NCI-H146 treated with DMSO at 0.1 percent for 48 hours (cell line): ENCODE results near the gene PCBP2.
"Not testable (repeated sequence)": the region's sequence is repeated elsewhere in the genome, so short reads cannot be mapped to it uniquely, and the experiment has no call there.

Source experiments
- DNase-seq: peaks from one replicate; lab custom pipeline; 2025; ENCODE audit not compliant: unreplicated experiment; lab: John Stamatoyannopoulos, UW

PCBP2 gene

GRCh38 chr12:53441040-53441833 lies 10.7 kb upstream of the PCBP2 start, which contains the start of gene PRR13:
Gene PRR13 (plus strand): TSS chr12:53441734. CDS start chr12:53442715, 981 bp downstream.
- DNase-seq = peak; percentile 99

DNA sequence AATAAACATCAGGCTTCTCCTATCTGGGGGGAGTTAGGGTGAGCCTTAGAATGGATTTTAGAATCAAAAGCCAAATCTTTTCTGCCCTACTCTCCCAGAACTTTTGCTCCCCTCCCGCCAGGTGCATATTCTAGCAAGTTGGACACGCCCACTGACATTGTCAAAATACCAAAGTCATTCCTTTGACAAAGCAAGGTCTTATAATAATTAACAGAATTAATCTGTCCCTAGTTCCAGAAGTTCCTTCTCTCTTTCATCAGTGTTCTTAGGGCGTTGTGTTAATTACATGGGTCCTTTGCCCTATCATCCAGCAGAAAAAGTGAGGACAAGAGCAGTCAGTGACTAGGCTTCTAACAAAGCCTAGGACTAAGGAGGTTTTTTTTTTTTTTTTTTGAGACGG lies 7.9 kb upstream of the PCBP2 start:
- DNase-seq = no peak

DNA sequence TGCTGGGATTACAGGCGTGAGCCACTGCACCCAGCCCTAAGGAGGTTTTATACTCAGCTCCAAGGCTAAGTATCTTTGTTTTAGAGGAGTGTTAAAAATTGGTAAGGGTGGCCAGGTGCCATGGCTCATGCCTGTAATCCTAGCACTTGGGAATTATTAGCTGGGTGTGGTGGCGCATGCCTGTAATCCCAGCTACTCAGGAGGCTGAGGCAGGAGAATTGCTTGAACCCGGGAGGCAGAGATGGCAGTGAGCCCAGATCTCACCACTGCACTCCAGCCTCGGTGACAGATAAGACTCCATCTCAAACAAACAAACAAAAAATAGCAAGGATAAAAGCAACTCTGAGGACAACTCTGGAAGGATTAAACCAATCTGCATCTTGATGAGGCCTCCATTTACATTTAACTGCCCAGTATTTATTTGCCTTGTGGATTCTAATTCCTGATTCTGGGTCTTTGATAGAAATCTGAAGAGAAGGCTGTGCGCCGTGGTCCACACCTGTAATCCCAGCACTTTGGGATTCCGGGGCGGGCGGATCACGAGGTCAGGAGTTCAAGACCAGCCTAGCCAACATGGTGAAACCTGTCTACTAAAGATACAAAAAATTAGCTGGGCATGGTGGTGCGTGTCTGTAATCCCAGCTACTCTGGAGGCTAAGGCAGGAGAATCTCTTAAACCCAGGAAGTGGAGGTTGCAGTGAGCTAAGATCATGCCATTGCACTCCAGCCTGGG lies 7.1 kb upstream of the PCBP2 start:
- DNase-seq = not testable (repeated sequence)

DNA sequence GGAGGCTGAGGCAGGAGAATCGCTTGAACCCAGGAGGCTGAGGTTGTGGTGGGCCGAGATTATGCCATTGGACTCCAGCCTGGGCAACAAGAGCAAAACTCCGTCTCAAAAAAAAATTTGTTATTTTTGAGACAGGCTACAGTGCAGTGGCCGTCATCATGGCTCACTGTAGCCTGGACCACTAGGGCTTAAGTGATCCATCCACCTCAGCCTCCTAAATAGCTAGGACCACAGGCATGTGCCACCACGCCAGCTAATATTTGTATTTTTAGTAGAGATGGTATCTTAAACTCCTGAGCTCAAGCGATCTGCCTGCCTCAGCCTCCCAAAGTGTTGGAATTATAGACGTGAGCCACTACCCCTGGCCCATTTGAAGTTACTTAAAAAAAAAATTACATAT lies 966 bp upstream of the PCBP2 start:
- DNase-seq = no peak

- DNase-seq = peak; percentile 79
These were observed 516 bp downstream of the PCBP2 start for GRCh38 chr12:53452159-53453077.

DNA sequence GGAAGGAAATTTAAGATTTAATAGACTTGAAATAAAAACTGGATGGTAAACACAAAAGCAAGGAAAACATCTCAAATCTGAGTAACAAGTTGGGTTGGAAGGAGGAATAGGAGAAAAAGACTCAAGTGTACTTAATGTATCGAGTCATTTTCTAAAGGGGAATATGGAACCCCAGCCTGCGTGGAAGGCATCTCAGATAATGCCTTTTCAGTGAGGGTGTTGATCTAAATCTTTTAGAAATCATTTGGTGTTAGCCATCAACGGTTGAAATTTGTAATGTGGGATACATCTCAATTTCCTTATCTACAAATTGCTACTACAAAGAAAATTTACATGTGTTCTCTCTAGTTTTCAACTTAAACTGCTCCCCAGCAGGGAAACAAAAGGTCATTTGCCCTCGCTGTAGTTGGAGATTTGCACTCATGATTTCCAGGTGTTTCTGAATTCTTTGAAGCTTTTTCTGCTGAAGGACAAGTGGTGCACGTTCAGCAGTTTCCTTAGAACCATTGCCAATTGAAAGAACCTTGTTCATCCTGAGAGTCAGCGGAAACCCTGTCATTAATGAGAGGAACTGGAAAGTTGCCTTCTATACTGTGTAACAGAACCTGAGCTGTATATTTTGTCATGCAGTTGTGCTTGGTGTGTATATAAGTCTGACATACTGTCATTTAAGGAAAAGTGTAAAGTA lies 2.2 kb downstream of the PCBP2 start:
- no peak for DNase-seq

DNA sequence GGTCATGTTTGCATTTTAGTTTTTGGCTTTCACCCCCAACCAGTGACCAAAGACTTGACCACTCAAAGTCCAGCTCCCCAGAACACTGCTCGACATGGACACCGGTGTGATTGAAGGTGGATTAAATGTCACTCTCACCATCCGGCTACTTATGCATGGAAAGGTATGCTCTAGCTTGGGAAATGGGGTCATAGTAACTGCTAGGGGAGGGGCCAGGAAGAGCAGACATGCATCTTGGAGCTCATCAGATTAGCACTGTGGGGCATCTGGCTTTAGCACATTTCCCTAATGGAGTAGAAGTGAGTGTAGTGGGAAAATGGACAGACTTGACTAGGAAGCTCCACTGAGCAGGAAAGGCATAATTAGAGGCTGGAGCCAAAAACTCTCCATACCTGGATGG lies 2.8 kb downstream of the PCBP2 start:
- no peak for DNase-seq

DNA sequence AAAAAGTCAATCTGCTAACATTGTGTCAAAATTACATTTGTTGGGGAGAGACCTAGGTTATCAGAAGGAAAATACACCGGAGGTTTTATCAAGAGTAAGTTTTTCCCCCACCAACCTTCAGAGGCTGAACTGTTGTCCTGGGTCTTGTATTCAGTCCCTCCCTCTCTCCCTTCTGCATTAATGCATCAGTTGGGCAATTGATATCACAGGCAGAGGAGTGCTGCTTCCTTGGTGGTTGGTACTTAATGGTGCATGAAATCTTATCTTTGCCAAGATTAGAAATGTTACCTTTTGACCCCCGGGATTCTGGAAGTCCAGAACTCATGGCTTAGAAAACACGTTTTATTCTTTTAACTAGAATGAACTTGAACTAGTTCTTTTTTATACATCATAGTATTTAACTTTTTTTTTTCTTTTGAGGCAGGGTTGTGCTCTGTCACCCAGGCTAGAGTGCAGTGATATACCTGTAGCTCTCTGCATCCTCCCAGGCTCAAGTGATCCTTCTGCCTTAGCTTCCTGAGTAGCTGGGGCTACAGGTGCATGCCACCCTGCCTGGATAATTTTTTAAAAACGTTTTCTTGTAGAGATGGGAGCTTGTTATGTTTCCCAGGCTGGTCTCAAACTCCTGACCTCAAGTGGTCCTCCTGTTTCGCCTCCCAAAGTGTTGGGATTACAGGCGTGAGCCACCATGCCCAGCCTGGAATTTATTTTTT lies 4.9 kb downstream of the PCBP2 start:
- no peak for DNase-seq

DNA sequence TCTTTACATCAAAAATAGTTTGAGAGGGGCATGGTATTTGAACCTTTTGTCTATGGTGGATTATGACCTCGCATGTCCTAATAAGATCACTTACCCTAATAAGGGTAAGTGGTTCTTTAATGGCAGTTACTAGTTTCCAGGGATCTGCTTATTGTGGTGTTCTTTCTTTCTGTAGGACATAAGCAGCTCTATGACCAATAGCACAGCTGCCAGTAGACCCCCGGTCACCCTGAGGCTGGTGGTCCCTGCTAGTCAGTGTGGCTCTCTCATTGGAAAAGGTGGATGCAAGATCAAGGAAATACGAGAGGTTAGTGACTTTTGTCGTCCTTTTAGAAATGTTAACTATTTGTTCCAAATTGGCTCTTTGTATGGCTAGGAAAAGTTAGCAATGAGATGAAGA lies 7.2 kb downstream of the PCBP2 start:
- DNase-seq = no peak

DNA sequence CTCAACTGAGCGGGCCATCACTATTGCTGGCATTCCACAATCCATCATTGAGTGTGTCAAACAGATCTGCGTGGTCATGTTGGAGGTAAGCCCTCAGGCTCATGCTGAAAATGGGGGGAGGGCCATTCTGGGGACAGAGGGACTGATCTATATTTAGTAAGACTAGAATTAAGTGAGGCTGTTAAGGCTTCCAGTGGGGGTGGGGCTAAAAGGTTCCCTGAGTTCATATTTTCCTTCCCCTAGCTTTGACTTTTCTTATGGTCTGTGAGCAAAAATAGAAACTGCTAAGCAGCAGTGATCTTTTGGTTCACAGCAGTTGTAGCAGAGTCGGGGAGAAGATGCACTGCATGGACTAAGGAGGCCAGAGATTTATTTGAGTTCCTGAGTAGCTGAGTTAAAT lies 9.2 kb downstream of the PCBP2 start:
- no peak for DNase-seq

- no peak for DNase-seq
These were observed 9.7 kb downstream of the PCBP2 start for GRCh38 chr12:53461591-53461990.

- no peak for DNase-seq
These were observed 11.0 kb downstream of the PCBP2 start for GRCh38 chr12:53462935-53463334.

GRCh38 chr12:53463802-53464560 lies 12.1 kb downstream of the PCBP2 start:
- DNase-seq = no peak

GRCh38 chr12:53464685-53465418 lies 12.9 kb downstream of the PCBP2 start:
- no peak for DNase-seq

GRCh38 chr12:53465679-53466078 lies 13.8 kb downstream of the PCBP2 start:
- DNase-seq = no peak

- DNase-seq = no peak
These were observed 14.7 kb downstream of the PCBP2 start for GRCh38 chr12:53466640-53467039.

DNA sequence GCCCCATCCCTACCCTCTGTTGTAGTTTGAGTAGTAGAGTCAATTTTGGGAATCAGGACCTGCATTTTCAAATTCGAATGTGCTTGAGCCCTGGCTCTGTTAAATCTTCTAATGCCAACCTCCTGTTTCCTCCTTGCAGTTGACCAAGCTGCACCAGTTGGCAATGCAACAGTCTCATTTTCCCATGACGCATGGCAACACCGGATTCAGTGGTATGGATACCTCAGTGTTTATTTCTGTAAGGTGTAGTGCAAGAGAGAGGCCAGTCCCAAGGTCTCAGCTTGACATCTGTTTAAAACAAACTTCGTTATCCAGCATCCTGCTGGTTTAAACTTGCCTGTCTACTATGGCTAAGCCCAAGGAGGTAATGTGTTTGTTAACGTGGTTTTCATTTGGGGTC lies 15.2 kb downstream of the PCBP2 start:
- no peak for DNase-seq

DNA sequence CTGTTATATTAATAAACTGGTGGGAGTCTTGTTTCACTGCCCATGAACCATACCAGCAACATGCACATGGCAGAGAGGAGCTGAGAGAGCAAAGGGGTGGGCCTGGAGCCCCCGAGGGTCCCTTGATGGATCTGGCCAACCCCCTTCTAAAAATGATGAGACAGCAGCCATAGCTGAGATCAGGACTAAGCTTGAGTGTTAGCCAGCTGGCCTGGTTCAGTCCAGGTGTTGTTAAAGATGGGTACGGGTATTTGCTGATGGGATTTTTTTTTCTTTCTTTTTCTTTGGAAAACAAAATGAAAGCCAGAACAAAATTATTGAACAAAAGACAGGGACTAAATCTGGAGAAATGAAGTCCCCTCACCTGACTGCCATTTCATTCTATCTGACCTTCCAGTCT lies 16.0 kb downstream of the PCBP2 start:
- DNase-seq = no peak

GRCh38 chr12:53468282-53468681 lies 16.4 kb downstream of the PCBP2 start:
- DNase-seq = no peak
